ENCODE data around the gene EDARADD. TPM values are rescaled to one million over a fixed set of nuclear protein-coding genes. Genes with fewer than 3 reads are reported as not detected.

Gene EDARADD
- total RNA-seq, 1 experiment from 2014 or later: 0.15 TPM

DNA sequence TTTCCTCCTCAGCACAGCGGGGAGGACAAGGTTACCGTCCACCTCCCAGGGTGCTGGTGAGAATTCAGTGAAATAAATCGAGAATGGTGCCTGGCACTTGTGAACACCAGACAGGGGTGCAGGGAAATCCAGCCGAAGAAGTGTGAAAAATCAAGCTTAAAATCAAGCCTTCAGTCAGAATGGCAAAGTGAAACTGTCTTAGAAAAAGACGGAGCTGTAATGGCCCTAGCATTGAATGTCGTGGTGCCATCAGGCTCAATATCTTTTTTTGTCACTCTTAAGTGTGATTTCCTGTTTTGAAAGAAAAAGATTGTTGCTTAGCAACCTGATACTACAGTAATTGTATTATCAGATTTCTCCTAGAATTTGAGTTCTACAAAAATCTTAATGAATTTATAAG lies 22.1 kb downstream of the EDARADD start:
- no peaks in the 10 kb centered on the region for H3K36me3 ChIP-seq (ENCODE audit: insufficient read depth, low read length, poor library complexity, severe bottlenecking)
- TF ChIP-seq EZH2 (IDR thresholded peaks at IDR 0.05; ENCODE audit: borderline replicate concordance, low read depth, low read length, poor library complexity, severe bottlenecking): no peak
- TF ChIP-seq CTCF (conservative IDR thresholded peaks at IDR 0.05; ENCODE audit: low read depth, low read length): no peak
- peak overlapping the region; percentile 54 for H3K27ac ChIP-seq (ENCODE audit: low read depth, low read length, poor library complexity, severe bottlenecking)
- peak; percentile 63 for DNase-seq (ENCODE audit: low spot score)
- intact Hi-C loops (cut with micrococcal nuclease; ENCODE audit: unreplicated experiment): no loop called here
- CTCF ChIA-PET: no interaction called here
- POLR2A ChIA-PET (ENCODE audit: low non-redundant PET): no interaction called here
- no TSS peak for BruUV-seq (replicated peaks)
- H3K4me3 ChIP-seq (ENCODE audit: low read depth, low read length, poor library complexity, severe bottlenecking): no peak overlapping the region
- no peaks in the 10 kb centered on the region for H3K4me1 ChIP-seq (ENCODE audit: insufficient read depth, low read length, poor library complexity, severe bottlenecking)
- H3K27me3 ChIP-seq (replicated peaks; ENCODE audit: insufficient read depth, low read depth, low read length, poor library complexity): no peaks in the 10 kb centered on the region
- no peaks in the 10 kb centered on the region for H3K9me3 ChIP-seq (ENCODE audit: low read depth, low read length, poor library complexity, severe bottlenecking)

DNA sequence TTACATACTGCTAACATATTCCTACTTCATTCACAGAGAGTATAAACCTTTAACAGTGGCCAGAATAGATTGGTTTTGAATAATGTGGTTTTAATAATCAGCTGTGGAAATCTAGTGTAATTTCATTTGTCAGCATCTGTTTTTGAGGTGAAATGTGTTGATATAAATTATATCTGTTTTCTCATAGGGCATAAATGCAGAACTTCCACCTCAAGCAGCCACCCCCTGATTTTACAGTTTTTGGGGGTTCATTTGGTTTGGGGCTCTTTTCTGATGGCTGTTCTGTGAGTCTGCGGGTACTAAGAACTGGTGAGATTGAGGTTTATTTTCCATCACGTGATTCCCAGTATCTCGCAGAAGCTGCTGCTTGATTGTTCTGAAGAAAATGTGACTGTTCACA lies 23.2 kb downstream of the EDARADD start:
- Histone ChIP-seq H3K4me3 (ENCODE audit: low read depth, low read length, poor library complexity, severe bottlenecking) (no peak overlapping the region), H3K4me1 (ENCODE audit: insufficient read depth, low read length, poor library complexity, severe bottlenecking) (no peaks in the 10 kb centered on the region), H3K27ac (ENCODE audit: low read depth, low read length, poor library complexity, severe bottlenecking) (no peak overlapping the region), H3K36me3 (ENCODE audit: insufficient read depth, low read length, poor library complexity, severe bottlenecking) (no peaks in the 10 kb centered on the region), H3K9me3 (ENCODE audit: low read depth, low read length, poor library complexity, severe bottlenecking) (no peaks in the 10 kb centered on the region), H3K27me3 (replicated peaks; ENCODE audit: insufficient read depth, low read depth, low read length, poor library complexity) (no peaks in the 10 kb centered on the region)
- POLR2A ChIA-PET (ENCODE audit: low non-redundant PET): no interaction called here
- CTCF ChIA-PET: no interaction called here
- no peak for DNase-seq (ENCODE audit: low spot score)
- no TSS peak for BruUV-seq (replicated peaks)
- intact Hi-C loops (cut with micrococcal nuclease; ENCODE audit: unreplicated experiment): no loop called here
- TF ChIP-seq EZH2 (IDR thresholded peaks at IDR 0.05; ENCODE audit: borderline replicate concordance, low read depth, low read length, poor library complexity, severe bottlenecking): no peak
- no peak for TF ChIP-seq CTCF (conservative IDR thresholded peaks at IDR 0.05; ENCODE audit: low read depth, low read length)

GRCh38 chr1:236419502-236419901 lies 25.4 kb downstream of the EDARADD start:
- no peak overlapping the region for H3K4me3 ChIP-seq (ENCODE audit: low read depth, low read length, poor library complexity, severe bottlenecking)
- TF ChIP-seq CTCF (conservative IDR thresholded peaks at IDR 0.05; ENCODE audit: low read depth, low read length): no peak
- TF ChIP-seq EZH2 (IDR thresholded peaks at IDR 0.05; ENCODE audit: borderline replicate concordance, low read depth, low read length, poor library complexity, severe bottlenecking): no peak
- H3K36me3 ChIP-seq (ENCODE audit: insufficient read depth, low read length, poor library complexity, severe bottlenecking): no peaks in the 10 kb centered on the region
- no peak overlapping the region for H3K27ac ChIP-seq (ENCODE audit: low read depth, low read length, poor library complexity, severe bottlenecking)
- H3K27me3 ChIP-seq (replicated peaks; ENCODE audit: insufficient read depth, low read depth, low read length, poor library complexity): no peaks in the 10 kb centered on the region
- intact Hi-C loops (cut with micrococcal nuclease; ENCODE audit: unreplicated experiment): no loop called here
- BruUV-seq (replicated peaks): no TSS peak
- H3K4me1 ChIP-seq (ENCODE audit: insufficient read depth, low read length, poor library complexity, severe bottlenecking): no peaks in the 10 kb centered on the region
- CTCF ChIA-PET: no interaction called here
- no peak for DNase-seq (ENCODE audit: low spot score)
- H3K9me3 ChIP-seq (ENCODE audit: low read depth, low read length, poor library complexity, severe bottlenecking): no peaks in the 10 kb centered on the region
- POLR2A ChIA-PET (ENCODE audit: low non-redundant PET): no interaction called here

Data from A673 (cell line).